Right hindlimb (tissue), 1 donor: ENCODE results near the gene KCNIP4.
"Not testable (repeated sequence)": the region's sequence is repeated elsewhere in the genome, so short reads cannot be mapped to it uniquely, and the experiment has no call there.

Experiments
- DNase-seq: peaks from one replicate; pipeline ENCODE4 v3.0.0-alpha.2; 2018

KCNIP4 gene

GRCh38 chr4:21948347-21949072 lies at the start of gene KCNIP4:
TSS of gene KCNIP4 (minus strand) at chr4:21948772.
- DNase-seq: peak; percentile 19

- not testable (repeated sequence) for DNase-seq
These were observed 48.0 kb upstream of the KCNIP4 start for GRCh38 chr4:21996618-21997017.

GRCh38 chr4:21992330-21992729 lies 43.8 kb upstream of the KCNIP4 start:
- DNase-seq: no peak

GRCh38 chr4:21991562-21991961 lies 43.0 kb upstream of the KCNIP4 start:
- DNase-seq: no peak

- no peak for DNase-seq
These were observed 42.5 kb upstream of the KCNIP4 start for GRCh38 chr4:21991050-21991449.

- no peak for DNase-seq
These were observed 40.8 kb upstream of the KCNIP4 start for GRCh38 chr4:21989351-21989750.

- DNase-seq: peak; percentile 44
These were observed 37.7 kb upstream of the KCNIP4 start for GRCh38 chr4:21986307-21986706.

- no peak for DNase-seq
These were observed 33.5 kb upstream of the KCNIP4 start for GRCh38 chr4:21982087-21982486.

GRCh38 chr4:21979196-21979595 lies 30.6 kb upstream of the KCNIP4 start:
- DNase-seq: no peak

- DNase-seq: no peak
These were observed 27.6 kb upstream of the KCNIP4 start for GRCh38 chr4:21976166-21976565.

GRCh38 chr4:21973850-21974249 lies 25.3 kb upstream of the KCNIP4 start:
- no peak for DNase-seq

- DNase-seq: no peak
These were observed 16.3 kb upstream of the KCNIP4 start for GRCh38 chr4:21964762-21965319.

- no peak for DNase-seq
These were observed 14.1 kb upstream of the KCNIP4 start for GRCh38 chr4:21962691-21963090.

GRCh38 chr4:21960793-21961192 lies 12.2 kb upstream of the KCNIP4 start:
- DNase-seq: no peak

GRCh38 chr4:21954916-21955315 lies 6.3 kb upstream of the KCNIP4 start:
- no peak for DNase-seq

- DNase-seq: no peak
These were observed 5.1 kb upstream of the KCNIP4 start for GRCh38 chr4:21953653-21954052.

- no peak for DNase-seq
These were observed 4.0 kb upstream of the KCNIP4 start for GRCh38 chr4:21952549-21952948.

- DNase-seq: peak; percentile 38
These were observed 493 bp upstream of the KCNIP4 start for GRCh38 chr4:21949073-21949457.

GRCh38 chr4:21947791-21948346 lies 703 bp downstream of the KCNIP4 start:
- DNase-seq: no peak

- no peak for DNase-seq
These were observed 1.7 kb downstream of the KCNIP4 start for GRCh38 chr4:21946858-21947257.

- no peak for DNase-seq
These were observed 26.9 kb downstream of the KCNIP4 start for GRCh38 chr4:21921526-21922180.

- DNase-seq: no peak
These were observed 32.8 kb downstream of the KCNIP4 start for GRCh38 chr4:21915761-21916160.

- no peak for DNase-seq
These were observed 46.7 kb downstream of the KCNIP4 start for GRCh38 chr4:21901831-21902230.

GRCh38 chr4:21901281-21901680 lies 47.3 kb downstream of the KCNIP4 start:
- no peak for DNase-seq
